SH-SY5Y (cell line): ENCODE results near the gene RNASE4.

Experiments used
- GATA2 ChIP-seq: IDR thresholded peaks from 2 replicates; pipeline ENCODE4 v1.6.1; 2011; ENCODE audit warnings: mild to moderate bottlenecking, low read depth, low read length
- GATA3 ChIP-seq: IDR thresholded peaks from 2 replicates; pipeline ENCODE4 v1.6.1; 2011; ENCODE audit warnings: low read depth, mild to moderate bottlenecking, low read length, moderate library complexity

- TF ChIP-seq GATA2 (no peak), GATA3 (no peak)
Observed at GRCh38 chr14:20652996-20653975, 31.1 kb upstream of the RNASE4 start.
